GM19467 (cell line): ENCODE measurements around the gene IFNGR2.
"Not testable (repeated sequence)": the region's sequence is repeated elsewhere in the genome, so short reads cannot be mapped to it uniquely, and the experiment has no call there.

Experiments used
- ATAC-seq: cut with Tn5 transposase; IDR thresholded peaks from one replicate; pipeline ENCODE4 v1.9.1; 2021; ENCODE audit warnings: mild to moderate bottlenecking, moderate library complexity; ENCODE audit not compliant: unreplicated experiment

IFNGR2 gene

GRCh38 chr21:33433425-33434114, 30.4 kb downstream of the IFNGR2 start:
- ATAC-seq = no peak

- peak; percentile 75 for ATAC-seq
Measured at GRCh38 chr21:33434770-33435360, 31.7 kb downstream of the IFNGR2 start.

- no peak for ATAC-seq
Measured at GRCh38 chr21:33437140-33437539, 33.9 kb downstream of the IFNGR2 start.

- peak; percentile 72 for ATAC-seq
Measured at GRCh38 chr21:33441489-33442477, 38.6 kb downstream of the IFNGR2 start.

GRCh38 chr21:33443194-33443593, 40.0 kb downstream of the IFNGR2 start:
- ATAC-seq = no peak

- no peak for ATAC-seq
Measured at GRCh38 chr21:33444499-33444898, 41.3 kb downstream of the IFNGR2 start.

GRCh38 chr21:33446620-33447019, 43.4 kb downstream of the IFNGR2 start:
- ATAC-seq = not testable (repeated sequence)

GRCh38 chr21:33449616-33450015, 46.4 kb downstream of the IFNGR2 start:
- no peak for ATAC-seq

GRCh38 chr21:33451634-33452071, 48.4 kb downstream of the IFNGR2 start:
- no peak for ATAC-seq

- no peak for ATAC-seq
Measured at GRCh38 chr21:33452362-33452761, 49.1 kb downstream of the IFNGR2 start.

GRCh38 chr21:33455686-33456446, 52.7 kb downstream of the IFNGR2 start:
- ATAC-seq = no peak

- no peak for ATAC-seq
Measured at GRCh38 chr21:33458861-33459260, 55.6 kb downstream of the IFNGR2 start.

GRCh38 chr21:33461538-33462250, 58.5 kb downstream of the IFNGR2 start:
- ATAC-seq = no peak

- ATAC-seq = not testable (repeated sequence)
Measured at GRCh38 chr21:33469183-33469582, 66.0 kb downstream of the IFNGR2 start.

GRCh38 chr21:33470701-33471100, 67.5 kb downstream of the IFNGR2 start:
- no peak for ATAC-seq

GRCh38 chr21:33473344-33473743, 70.1 kb downstream of the IFNGR2 start:
- ATAC-seq = no peak

- no peak for ATAC-seq
Measured at GRCh38 chr21:33477066-33477465, 73.9 kb downstream of the IFNGR2 start.

GRCh38 chr21:33478182-33478581, 75.0 kb downstream of the IFNGR2 start:
- no peak for ATAC-seq

GRCh38 chr21:33478935-33479678, 75.9 kb downstream of the IFNGR2 start:
- ATAC-seq = peak; percentile 17
